ENCODE data around the gene ZYG11B.
"Not testable (repeated sequence)": the region's sequence is repeated elsewhere in the genome, so short reads cannot be mapped to it uniquely, and the experiment has no call there.

- TF ChIP-seq KAT2B (IDR thresholded peaks at IDR 0.05; ENCODE audit: low read depth, low read length); POLR2A (conservative IDR thresholded peaks at IDR 0.05); CBX3 (IDR thresholded peaks at IDR 0.05; ENCODE audit: borderline replicate concordance in 1 of 2, low read length in 2 of 2); DIDO1 (tag; IDR thresholded peaks at IDR 0.05; ENCODE audit: low read depth); CTCF (IDR thresholded peaks at IDR 0.05 in 2 of 3, conservative IDR thresholded peaks at IDR 0.05 in 1 of 3; ENCODE audit: insufficient read depth in 2 of 3, low read depth in 1 of 3, low read length in 3 of 3); HNRNPK (IDR thresholded peaks at IDR 0.05; ENCODE audit: low read depth, low read length, poor library complexity, severe bottlenecking); RAD51 (IDR thresholded peaks at IDR 0.05; ENCODE audit: borderline replicate concordance, low read depth); U2AF1 (optimal IDR thresholded peaks at IDR 0.05; ENCODE audit: low read depth, low read length); SRF (CRISPR knock-in tag; IDR thresholded peaks at IDR 0.05): not testable (repeated sequence)
Observed at GRCh38 chr1:52693351-52693750, 32.9 kb upstream of the ZYG11B start.

All from K562 (cell line).